CD4-positive, alpha-beta T cell treated with Interleukin-15 for 4 hours (primary cell): ENCODE measurements around the gene SH3TC2.
"Not testable (repeated sequence)": the region's sequence is repeated elsewhere in the genome, so short reads cannot be mapped to it uniquely, and the experiment has no call there.

Experiments used
- DNase-seq: peaks from one replicate; pipeline ENCODE4 v3.0.0-alpha.2; 2020; ENCODE audit warnings: low spot score

Gene SH3TC2

DNA sequence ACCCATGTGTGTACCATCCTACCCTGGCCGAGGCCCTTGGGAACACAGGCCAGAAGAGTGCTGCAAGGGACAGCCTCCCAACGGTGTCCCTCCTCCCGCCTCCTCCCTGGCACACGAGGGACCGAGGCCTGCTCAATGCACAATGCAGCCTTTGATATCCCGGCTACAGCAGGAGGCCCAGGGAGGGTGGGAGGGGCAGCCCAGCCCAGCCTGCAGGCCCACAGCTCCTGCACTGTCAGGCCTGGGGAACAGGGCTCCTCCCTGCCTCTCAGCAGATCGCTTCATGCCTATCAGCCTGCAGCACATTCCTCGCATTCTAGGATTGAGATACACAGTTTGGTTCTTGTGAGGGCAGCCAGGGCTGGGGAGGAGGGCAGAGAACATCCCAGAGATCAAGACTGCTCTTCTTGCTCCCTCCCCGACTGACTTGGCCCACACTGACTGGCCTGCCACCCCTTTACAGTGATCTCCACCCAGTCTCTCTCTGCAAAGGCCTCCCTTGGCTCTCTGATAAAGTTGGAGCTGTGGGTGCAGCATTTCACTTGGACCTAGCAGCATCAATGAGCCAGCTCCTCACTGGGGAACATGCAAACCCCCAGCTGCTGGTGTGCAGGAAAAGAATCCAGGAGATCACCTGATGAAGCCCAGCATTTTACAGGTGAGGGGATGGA lies at the start of gene SH3TC2:
TSS of gene SH3TC2 (minus strand) at position 46 of the 671 bp plus-strand sequence. CDS start at position 6, 40 bp downstream.
- no peak for DNase-seq

DNA sequence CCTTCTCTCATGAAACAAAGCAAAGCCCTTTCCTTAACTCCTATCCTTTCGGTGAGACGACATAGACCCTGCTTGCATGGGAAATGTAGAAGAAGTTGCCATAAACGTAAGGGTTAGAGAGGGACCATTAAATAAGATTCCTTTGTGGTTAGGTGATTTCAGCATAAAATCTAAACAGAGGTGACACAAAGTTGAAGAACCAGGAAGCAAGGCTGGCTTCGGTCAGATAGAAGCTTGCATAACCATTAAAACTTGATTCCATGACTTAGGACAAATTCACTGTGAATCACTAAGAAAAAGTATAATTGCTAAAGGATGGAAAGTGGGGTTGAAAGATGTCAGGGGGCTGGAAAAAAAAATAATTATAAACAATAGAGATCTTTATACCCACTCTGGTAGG lies 47.5 kb upstream of the SH3TC2 start:
- DNase-seq: no peak

DNA sequence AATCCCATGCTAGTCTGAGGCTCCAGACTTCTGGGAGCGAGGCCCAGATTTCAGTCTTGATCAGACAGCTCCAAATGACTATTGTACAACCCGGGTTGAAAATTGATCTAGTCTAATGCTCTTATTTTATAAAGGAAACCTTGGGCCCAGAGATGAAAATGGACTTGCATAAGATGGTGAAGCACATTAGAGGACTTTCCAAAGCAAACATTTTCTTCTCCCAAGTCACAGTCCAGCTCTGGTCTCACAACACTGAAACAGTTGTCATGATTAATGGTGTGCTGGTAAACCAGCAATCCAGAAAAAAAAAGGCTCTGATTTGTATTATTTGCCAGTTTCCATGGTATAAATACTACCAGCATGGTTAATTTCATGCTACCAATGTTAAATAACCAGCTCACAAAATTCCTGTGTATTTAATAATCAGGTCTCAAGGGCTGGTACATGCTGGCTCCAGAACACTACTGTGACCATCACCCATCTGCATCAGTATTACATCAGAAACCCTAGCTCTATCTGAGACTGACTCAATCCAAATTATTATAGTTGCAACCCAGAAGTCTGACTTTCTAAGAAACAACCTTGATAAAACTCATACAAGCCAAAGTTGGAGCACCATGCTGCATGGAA lies 45.9 kb upstream of the SH3TC2 start:
- DNase-seq: no peak

DNA sequence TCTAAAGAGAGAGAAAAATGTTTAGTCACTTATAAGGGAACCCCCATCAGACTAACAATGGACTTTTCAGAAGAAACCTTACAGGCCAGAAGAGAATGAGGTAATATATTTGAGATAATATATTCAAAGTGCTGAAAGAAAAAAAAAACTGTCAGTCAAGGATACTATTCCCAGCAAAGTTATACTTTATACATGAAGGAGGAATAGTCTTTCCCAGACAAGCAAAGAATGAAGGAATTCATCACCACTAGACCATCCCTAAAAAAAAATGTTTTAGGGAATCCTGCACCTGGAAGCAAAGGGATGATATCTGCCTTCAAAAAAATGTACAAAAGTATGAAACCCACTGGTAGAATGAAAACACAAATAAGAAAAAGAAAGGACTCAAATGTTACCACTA lies 37.5 kb upstream of the SH3TC2 start:
- no peak for DNase-seq

DNA sequence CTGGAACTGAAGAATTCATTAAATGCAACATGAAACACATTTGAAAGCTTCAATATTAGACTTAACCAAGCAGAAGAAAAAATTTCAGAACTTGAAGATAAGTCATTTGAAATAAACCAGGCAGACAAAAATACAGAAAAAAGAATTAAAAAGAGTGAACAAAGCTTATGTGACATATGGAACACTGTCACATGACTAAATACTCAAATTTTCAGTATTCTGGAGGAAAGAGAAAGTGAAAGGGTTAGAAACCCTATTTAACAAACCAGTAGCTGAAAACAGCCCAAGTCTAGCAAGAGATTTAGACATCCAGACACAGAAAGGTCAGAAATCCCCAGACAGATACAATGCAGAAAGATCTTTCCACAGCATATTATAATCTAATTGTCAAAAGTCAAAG lies 37.1 kb upstream of the SH3TC2 start:
- DNase-seq: no peak

DNA sequence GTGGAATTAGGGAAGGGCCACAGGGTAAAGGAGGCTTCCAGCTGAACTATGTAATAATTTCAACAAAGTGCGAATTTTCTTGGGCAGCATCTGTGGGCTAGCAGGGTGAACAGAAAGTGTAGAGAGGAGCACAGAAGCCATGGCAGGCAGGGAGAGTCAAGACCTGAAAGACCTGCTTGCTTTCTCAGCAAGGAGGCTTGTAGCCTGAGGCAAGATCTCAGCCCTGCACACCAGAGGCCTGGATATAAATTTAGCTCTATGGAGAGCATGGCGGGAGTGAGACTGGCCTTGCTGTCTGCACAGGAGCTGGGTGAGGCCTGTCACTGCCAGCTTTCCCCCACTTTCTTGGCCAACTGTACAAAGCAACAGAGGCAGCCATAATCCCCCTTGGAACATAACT lies 32.1 kb upstream of the SH3TC2 start:
- DNase-seq: no peak

DNA sequence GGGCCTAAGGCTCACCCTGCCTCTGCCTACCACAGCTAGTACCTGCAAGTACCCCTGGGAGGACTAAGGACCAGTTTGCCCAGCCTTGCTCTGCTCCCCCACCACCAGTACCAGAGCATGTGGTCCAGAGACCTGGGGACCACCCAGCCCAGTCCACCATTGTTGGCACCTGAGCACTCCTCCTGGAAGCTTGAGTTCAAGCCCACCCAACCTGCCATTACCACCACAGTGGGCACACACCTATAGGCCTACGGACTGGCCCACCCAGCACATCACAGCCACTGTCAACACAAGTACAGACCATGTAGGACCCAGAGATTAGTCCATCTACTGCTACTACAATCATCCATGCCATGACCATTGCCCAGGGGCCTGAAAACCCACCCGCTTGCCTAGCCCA lies 30.8 kb upstream of the SH3TC2 start:
- no peak for DNase-seq

DNA sequence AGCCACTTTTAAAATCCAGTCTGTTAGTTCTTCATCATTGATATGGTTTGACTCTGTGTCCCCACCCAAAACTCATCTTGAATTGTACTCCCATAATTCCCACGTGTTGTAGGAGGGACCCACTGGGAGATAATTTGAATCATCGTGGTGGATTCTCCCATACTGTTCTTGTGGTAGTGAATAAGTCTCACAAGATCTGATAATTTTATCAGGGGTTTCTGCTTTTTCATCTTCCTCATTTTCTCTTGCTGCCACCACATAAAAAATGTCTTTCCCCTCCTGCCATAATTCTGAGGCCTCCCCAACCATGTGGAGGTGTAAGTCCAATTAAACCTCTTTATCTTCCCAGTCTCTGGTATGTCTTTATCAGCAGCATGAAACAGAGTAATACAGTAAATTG lies 26.9 kb upstream of the SH3TC2 start:
- DNase-seq: no peak

DNA sequence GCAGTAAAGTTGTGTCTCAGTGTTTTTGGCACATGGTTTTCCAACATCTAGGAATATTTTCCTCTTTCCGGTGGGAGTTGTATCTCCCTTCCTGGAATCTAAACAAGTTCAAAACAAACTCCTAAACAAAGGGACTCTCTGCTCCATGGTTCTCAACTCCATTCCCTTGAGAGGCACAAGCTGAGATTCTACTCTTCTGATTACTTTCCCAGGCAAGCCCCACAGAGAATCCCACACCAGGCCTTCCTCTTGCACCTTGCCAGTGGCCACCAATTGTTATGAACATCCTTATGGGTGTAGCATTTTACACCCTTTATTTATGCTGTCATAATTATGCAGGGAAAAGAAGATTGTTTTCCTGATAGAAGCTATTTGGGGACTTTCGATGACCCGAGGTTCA lies 25.8 kb upstream of the SH3TC2 start:
- no peak for DNase-seq

DNA sequence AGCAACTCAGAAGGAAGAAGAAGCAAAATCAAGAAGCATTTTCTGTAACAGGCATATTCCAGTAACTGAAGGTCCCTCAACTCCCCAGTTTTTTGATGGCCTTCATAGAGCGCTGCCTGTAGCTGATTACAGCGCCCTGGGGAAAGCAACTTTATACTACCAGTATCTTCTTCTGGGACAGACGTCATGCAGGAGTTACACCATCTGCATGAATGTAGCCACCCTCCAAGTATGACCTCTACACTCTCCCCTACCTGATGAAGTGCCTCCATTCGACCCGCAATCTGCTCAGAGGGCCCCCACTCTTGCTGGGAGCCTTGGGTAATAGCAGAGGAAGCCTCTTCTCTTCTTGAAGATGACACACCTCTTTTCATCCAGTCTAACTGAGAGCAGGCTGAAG lies 21.0 kb upstream of the SH3TC2 start:
- no peak for DNase-seq

DNA sequence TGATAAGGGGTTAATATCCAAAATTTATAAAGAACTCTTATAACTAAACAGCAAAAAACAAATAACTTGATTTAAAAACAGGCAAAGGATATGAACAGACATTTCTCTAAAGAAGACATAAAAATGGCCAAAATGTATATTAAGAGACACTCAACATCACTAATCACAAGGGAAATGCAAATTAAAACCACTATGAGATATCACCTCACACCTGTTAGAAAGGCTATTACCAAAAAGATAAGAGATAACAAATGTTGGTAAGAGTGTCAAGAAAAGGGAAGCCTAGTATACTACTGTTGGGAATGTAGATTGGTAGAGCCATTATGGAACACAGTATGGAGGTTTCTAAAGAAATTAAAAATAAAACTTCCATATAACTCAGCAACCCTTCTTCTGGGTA lies 19.4 kb upstream of the SH3TC2 start:
- DNase-seq: no peak

DNA sequence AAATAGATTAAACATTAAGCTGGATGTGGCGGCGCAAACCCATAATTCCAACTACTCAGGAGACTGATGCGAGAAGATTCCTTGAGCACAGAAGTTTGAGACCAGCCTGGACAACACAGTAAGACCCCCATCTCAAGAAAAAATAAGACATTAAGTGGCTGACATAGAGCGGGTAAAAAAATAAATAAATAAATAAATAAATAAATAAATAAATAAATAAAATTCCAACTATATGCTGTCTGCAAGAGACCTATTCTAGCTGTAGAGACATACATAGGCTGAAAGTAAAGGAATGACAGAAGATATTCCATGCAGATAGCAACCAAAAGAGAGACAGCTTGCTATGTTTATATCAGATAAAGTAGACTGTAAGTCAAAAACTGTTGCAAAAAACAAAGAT lies 17.4 kb upstream of the SH3TC2 start:
- no peak for DNase-seq

DNA sequence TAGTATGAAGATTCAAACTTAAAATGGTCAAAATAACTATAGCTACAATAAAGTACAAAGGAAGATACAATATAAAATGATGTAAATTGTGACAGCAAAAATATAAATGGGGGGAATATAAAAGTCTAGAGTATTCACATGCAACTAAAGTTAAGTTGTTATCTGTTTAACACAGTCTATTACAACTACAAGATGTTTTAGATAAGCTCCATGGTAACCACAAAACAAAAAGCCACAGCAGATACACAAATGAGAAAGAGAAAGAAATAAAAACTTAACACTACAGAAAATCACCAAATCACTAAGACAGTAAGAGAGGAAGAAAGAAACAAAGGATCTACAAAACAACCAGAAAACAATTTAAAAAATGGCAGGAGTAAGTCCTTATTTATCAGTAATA lies 17.0 kb upstream of the SH3TC2 start:
- peak; percentile 20 for DNase-seq

DNA sequence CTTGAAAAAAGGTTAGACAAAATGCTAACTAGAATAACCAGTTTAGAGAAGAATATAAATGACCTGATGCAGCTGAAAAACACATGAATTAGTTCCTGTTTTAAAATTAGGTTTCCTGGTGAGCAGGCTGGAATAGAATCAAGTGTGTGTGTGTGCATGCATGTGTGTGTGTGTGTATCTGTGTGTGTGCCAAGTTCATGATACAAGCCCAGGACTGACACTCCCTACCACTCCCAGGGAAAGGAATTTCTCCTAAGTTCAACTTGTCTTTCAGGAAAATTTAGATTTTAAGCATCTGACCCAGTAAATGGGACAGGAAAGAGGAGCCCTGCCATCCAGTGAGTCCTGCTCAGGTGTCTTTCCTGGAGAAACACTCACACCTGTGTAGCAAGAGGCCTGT lies 11.2 kb upstream of the SH3TC2 start:
- not testable (repeated sequence) for DNase-seq

DNA sequence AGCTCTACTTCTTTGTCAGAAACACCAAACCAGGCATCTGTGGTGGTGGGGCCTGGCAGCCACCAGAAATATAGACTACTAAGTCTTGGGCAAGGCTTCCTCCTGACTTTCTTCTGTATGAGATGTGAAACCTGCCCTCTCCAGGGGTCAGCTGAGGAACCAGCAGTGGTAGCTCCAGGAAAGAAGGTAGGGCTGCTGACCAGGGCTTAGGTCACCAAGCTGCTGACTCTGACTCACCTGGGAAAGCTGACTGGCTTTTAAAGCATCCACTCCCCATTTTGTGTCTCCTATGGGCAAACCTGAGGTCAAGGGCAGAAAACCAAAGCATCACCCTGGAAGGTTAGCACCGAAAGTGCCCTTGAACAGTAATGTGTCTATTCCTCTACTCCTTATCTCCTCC lies 10.4 kb upstream of the SH3TC2 start:
- DNase-seq: no peak

DNA sequence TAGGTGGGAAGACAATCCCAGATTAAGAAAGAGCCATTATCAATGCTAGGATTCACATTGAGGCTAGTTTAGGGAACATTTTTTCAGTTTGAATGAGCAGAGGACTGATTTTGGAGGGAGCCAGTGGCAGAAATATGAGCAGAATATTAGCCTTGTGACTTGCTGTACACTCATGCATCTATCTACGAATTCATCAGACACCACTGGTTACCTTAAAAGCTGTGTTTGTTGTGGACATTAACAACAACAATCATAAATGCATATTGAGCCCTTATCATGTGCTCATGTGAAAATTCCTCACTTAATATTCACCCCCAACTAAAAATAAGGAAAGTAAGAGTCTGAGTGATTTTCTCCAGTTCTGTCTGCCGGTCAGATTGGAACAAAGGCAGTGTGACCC lies 9.9 kb upstream of the SH3TC2 start:
- DNase-seq: no peak

DNA sequence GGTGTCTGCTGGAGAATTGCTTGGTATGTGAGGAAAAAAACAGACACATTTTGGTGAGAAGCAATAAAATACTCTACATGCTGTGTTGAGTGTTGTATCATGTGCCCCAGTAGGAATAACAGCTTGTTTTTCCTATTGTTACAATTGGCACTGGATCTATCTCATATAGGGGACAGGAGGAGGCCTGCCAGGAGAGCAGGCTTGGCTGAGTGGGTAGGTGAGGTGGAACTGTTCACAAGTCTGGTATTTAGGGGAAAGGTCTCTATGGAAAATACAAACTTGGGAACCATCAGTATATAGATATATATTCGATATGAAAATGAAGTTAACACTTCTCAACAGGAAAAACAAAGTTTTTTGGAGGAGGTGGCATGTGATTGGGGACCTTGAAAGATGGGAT lies 9.5 kb upstream of the SH3TC2 start:
- DNase-seq: no peak

DNA sequence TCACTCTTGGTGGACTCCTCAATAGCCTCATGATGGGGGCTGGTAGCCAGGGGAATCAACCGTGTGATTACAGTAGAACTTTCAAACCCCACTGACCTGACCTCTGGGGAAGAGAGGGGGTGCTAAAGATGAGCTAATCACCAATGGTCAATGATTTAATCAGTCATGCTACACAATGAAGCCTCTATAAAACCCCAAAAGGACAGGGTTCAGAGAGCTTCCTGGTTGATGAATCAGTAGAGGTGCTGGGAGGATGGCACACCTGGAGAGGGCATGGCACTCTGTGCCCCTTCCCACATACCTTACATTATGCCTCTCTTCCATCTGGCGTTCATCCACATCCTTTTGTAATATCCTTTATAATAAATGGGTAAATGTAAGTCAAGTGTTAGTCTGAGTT lies 8.9 kb upstream of the SH3TC2 start:
- DNase-seq: no peak

DNA sequence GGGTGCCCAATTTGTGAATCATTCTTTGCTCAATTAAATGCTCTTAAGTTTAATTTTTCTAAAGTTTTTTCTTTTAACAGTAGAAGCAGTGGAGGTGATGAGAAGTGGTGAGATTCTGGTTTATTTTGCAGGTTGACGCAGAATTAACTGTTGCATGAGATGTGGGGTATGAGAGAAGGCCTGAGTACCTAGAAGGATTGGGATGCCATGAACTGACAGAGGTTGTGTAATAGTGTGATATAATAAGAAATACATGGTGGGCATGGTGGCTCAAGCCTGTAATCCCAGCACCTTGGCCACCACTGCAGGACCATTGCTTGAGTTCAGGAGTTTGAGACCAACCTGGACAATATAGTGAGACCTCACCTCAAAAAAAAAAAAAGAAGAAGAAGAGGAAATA lies 8.4 kb upstream of the SH3TC2 start:
- DNase-seq: no peak

DNA sequence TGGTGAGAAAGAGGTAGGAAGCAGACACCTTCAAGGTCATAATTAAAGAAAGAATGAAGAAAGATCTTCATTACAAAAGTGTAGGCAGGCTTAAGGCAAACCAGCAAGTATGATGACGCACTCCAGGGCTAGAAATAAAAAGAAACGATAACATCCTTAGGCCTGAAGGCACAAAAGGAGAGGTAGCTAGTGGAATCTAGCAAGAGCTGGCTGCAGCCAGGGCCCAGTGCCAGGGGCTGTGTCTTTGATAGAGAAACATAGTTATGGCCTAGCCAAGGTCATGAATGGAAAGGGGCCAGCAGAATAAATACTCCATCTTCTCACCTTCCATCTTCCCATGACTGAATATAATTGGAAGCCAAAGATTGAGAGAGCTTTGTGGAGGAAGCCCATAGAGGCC lies 6.8 kb upstream of the SH3TC2 start:
- DNase-seq: no peak

DNA sequence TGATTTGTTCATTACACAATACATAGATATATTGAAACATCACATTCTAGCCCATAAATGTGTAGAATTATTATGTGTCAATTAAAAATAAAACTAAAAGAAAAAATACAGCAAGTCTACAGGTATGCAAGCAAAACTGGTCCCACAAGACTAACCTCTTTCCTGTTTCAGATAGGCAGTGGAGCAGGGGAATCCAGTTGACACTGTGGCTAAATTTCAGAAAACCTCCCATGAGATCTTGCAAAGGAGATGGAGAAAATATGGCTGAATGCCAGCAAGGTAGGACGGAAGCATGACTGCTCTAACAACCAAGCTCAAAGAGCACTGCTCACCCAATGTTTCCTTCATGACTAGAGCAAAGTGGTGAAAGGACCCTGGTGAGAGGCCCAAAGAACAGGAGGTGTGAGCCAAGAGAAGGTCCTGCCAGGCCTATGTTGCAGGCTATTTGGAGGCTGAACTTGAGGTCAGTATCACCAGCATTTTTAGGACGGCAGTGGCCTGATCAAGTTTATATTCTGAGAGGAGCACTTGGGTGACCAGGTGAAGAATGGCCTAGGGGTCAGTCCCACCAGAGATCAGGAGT lies 1.1 kb upstream of the SH3TC2 start:
- DNase-seq: no peak

DNA sequence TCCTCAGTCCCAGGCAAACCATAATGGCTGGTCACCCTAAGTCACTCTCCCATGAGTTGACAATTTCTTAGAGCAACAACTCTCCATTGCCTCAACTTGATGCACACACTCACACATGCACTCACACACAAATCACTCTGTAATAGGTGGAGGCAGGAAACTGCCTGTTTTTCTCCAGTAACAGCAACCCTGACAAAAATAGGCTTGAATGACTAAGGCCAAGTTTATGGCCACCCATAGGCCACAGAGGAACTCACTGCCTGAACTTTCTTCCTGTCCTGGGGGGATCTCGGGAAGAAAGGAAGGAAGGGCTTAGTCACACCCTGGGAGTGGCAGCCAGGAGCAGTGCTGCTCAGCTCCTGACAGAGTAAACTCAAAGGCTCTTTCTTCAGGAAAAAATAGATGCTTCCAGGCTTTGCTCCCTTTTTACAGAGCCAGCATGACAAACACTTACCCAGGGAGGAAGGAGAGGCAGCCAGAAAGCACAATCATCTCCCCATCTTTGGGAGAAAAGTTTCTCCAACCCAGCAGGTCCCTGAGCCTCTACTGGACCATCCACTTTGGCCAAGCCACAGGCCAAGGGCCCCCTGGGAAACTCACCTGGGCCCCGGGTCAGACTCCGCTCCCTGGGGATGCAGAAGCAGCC lies 368 bp downstream of the SH3TC2 start:
- DNase-seq: no peak

DNA sequence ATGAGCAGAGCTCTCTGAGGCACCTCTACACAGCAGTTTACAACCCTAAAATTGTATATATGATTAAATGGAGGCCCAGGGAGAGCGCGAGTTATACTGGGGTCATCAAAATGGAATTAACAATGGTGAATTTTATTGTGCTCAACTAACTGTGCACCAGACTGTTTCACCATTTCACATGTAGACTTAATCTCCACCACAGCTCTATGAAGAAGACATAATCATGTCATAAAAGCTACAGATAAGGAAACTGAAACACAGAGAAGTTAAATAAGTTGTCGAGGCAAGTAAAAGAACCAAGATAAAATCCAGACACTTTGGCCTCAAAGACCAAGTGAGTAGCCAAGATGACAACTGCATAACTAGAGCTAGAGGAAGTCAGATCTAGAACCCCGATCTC lies 1.5 kb downstream of the SH3TC2 start:
- DNase-seq: no peak
